Colonic mucosa (tissue), 4 donors: ENCODE data around the gene AFAP1L1. TPM values are rescaled to one million over a fixed set of nuclear protein-coding genes. Genes with fewer than 3 reads are reported as not detected.

Experiments
- DNase-seq: peaks from one replicate; pipeline ENCODE4 v3.0.0-alpha.2; 2020
- H3K27ac ChIP-seq: fragments of 200-600 bp; one replicate; pipeline ENCODE4 v1.8.0; 2021
- H3K27me3 ChIP-seq: fragments of 200-600 bp; one replicate; pipeline ENCODE4 v1.8.0; 2021
- H3K36me3 ChIP-seq: fragments of 200-600 bp; one replicate; pipeline ENCODE4 v1.8.0; 2021
- H3K4me1 ChIP-seq: fragments of 200-600 bp; one replicate; pipeline ENCODE4 v1.8.0; 2021; ENCODE audit warnings: mild to moderate bottlenecking
- H3K4me3 ChIP-seq: fragments of 200-600 bp; one replicate; pipeline ENCODE4 v1.8.0; 2021
- H3K9ac ChIP-seq, 2 donors: one replicate each; pipeline ENCODE4 v1.7.0; 2013; ENCODE audit warnings: control low read depth in 2 of 2, low read depth in 2 of 2, low read length in 2 of 2
- H3K9me3 ChIP-seq: fragments of 200-600 bp; one replicate; pipeline ENCODE4 v1.8.0; 2021
- CTCF ChIP-seq: fragments of 200-600 bp; IDR thresholded peaks from one replicate; pipeline ENCODE4 v1.8.0; 2022; ENCODE audit warnings: antibody characterized with exemption, mild to moderate bottlenecking
- intact Hi-C: fragments of 100-400 bp; cut with DNase I; formaldehyde crosslinking; loops from one replicate; pipeline ENCODE4 v1.14.1; 2022
- total RNA-seq, 2 donors: library from RNA; stranded (reverse); fragmentation: NEBNext Ultra II Directional in 1 of 2; extraction: Animal tissue kit (Norgen Biotek cat#: 25700) in 1 of 2; gene quantifications; one replicate each; pipeline ENCODE4 v1.2.1, GENCODE V29; 2021
- donor health status: healthy.
- donor health status: DM: no; HTN: no; CAD: no.
- donor health status: DM: no; HTN: no; CAD: no.

The AFAP1L1 gene
- total RNA-seq, 2 donors from 2014 or later, result 1.6 to 4.0 TPM

DNA sequence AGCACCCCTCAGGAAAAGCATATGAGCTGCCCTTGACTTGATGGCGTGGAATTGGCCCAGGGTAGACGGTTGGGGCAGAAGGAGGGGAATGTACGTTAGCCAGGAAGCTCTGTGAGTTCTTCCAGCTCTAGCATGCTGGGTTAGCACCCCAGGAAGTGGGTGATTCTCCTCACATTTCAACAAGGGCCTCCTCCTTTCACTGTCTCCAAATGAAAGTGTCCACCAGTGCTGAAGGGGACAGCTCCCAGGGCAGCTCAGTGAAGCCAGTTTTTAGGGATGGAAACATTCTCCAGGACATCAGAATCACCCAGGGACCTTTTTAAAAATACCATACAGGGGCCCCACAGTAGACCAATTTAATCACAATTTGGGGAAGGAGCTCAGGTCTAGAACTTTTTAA is 17.2 kb upstream of the AFAP1L1 start:
- Histone ChIP-seq H3K4me1 (no peaks in the 10 kb centered on the region), H3K27me3 (no peaks in the 10 kb centered on the region), H3K36me3 (no peaks in the 10 kb centered on the region), H3K9me3 (no peaks in the 10 kb centered on the region), H3K27ac (no peak overlapping the region), H3K9ac (no peak overlapping the region), H3K4me3 (no peak overlapping the region)
- no peak for TF ChIP-seq CTCF
- intact Hi-C loops, result no loop called here
- DNase-seq, result no peak

- TF ChIP-seq CTCF, result no peak
- Histone ChIP-seq H3K9ac (no peak overlapping the region), H3K4me3 (no peak overlapping the region), H3K27ac (no peak overlapping the region), H3K27me3 (no peaks in the 10 kb centered on the region), H3K36me3 (no peaks in the 10 kb centered on the region), H3K9me3 (no peaks in the 10 kb centered on the region), H3K4me1 (no peaks in the 10 kb centered on the region)
- intact Hi-C loops, result no loop called here
- no peak for DNase-seq
Observed at GRCh38 chr5:149256451-149256850, 15.2 kb upstream of the AFAP1L1 start.

DNA sequence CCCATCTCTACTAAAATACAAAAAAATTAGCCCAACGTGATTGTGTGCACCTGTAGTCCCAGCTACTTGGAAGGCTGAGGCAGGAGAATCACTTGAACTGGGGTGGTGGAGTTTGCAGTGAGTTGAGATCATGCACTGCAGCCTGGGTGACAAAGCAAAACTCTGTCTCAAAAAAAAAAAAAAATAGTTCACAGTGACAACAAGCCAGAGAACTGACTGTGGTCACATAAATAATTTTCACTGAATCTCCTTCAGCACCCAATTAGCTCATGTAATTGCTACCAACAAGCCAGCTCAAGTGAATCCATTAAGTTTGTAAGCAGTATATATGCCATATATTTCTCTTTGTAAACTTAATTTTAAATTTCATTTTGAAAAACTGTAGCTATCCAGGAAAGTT is 14.5 kb upstream of the AFAP1L1 start:
- DNase-seq, result no peak
- intact Hi-C loops, result no loop called here
- H3K4me1 ChIP-seq, result no peaks in the 10 kb centered on the region
- H3K4me3 ChIP-seq, result no peak overlapping the region
- no peaks in the 10 kb centered on the region for H3K27me3 ChIP-seq
- H3K36me3 ChIP-seq, result no peaks in the 10 kb centered on the region
- H3K9me3 ChIP-seq, result no peaks in the 10 kb centered on the region
- no peak overlapping the region for H3K9ac ChIP-seq
- H3K27ac ChIP-seq, result no peak overlapping the region
- TF ChIP-seq CTCF, result no peak

DNA sequence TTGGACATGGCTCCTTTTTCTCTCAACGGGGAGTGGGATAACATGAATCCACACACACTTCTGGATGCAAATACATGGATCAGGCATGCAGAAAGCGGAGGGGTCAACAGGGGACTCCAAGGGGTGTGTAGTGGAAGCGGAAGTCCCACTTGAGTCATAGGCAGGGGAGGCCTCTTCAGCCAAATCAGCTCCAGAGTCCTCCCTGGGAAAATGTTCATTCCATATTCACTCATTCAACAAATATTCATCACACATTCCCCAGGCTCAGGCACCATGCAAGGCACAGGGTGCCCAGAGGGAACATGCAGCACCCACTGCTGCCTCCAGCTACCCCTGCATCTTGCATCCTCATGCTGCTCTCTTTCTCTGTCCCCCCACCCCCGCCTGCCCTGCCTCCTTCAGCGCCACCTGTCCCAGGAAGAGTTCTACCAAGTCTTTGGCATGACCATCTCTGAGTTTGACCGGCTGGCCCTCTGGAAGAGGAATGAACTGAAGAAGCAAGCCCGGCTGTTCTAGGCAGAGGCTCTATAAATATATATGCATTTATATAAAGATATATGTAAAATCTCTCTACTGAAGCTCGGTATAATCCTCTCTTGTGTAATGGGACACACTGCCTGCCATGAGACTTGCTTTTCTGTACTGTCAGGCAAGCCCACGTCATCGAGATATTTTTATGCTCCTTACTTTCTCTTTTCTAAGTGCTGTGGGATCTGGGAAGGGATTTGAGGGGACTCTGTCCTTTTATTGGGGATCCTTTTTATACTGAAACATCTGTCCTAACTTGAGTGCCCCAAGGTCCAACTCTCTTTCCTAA is 13.6 kb upstream of the AFAP1L1 start:
- TF ChIP-seq CTCF, result no peak
- DNase-seq, result no peak
- intact Hi-C loops, result no loop called here

DNA sequence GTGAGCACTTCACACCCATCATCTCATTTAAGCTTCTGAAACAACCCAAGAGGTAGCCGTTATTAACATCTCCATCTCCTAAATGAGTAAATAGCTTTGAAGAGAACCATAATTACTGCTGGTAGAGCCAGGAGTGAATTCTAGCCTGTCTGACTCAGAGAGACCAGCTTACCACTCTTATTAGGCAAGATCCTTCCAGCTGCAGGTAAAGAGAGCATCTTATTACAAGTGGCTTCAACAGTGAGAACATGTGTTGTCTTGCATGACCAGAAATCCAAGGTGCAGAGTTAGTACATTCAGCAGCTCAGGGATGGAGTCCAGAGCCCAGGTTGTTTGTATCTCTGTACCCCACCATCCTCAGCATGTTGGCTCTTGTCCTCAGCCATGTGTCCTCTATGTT is 10.9 kb upstream of the AFAP1L1 start:
- H3K9ac ChIP-seq, result no peak overlapping the region
- no peak overlapping the region for H3K4me3 ChIP-seq
- intact Hi-C loops, result no loop called here
- no peaks in the 10 kb centered on the region for H3K36me3 ChIP-seq
- no peak for TF ChIP-seq CTCF
- no peak for DNase-seq
- no peaks in the 10 kb centered on the region for H3K4me1 ChIP-seq
- no peak overlapping the region for H3K27ac ChIP-seq
- H3K27me3 ChIP-seq, result no peaks in the 10 kb centered on the region
- no peaks in the 10 kb centered on the region for H3K9me3 ChIP-seq

More for the DNA sequence above, 13.6 kb upstream of the AFAP1L1 start:
- Histone ChIP-seq H3K27ac (no peak overlapping the region), H3K36me3 (no peaks in the 10 kb centered on the region), H3K4me1 (no peaks in the 10 kb centered on the region), H3K9ac (no peak overlapping the region), H3K9me3 (no peaks in the 10 kb centered on the region), H3K27me3 (no peaks in the 10 kb centered on the region), H3K4me3 (no peak overlapping the region)
